PC-3 (cell line): Measurements from ENCODE around the gene BTBD17.

ENCODE experiments used
- EZH2 ChIP-seq: fragments of 300-600 bp; sonication (generic); IDR thresholded peaks from one replicate; pipeline ENCODE4 v1.6.1; 2017; ENCODE audit warnings: antibody characterized with exemption, mild to moderate bottlenecking, low read length; ENCODE audit not compliant: unreplicated experiment
- TF ChIP-seq, protein P1 (sequence below): fragments of 300-600 bp; sonication (generic); conservative IDR thresholded peaks from 2 replicates; pipeline ENCODE4 v1.5.1; 2017; ENCODE audit warnings: antibody characterized with exemption, low read depth, mild to moderate bottlenecking, low read length

DNA sequence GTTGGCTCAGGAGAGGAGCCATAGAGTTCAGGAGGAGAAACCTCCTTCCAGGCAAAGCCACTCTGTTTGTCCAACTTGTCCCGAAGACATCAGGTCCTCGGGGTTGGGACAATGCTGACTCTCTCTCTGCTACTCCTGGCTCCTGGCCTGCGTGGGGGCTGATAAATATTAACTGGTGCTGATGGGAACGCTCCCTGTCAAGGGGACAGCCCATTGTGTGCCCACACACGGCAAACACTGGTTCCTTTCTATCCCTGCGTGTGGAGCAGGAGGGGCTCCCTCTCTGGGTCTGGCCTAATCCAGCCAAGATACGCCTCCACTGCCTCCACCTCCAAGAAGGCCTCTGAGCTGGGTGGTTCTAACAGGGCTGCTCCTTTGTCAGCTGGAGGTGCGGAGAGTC is 31.2 kb downstream of the BTBD17 start:
- TF ChIP-seq, protein P1, sequence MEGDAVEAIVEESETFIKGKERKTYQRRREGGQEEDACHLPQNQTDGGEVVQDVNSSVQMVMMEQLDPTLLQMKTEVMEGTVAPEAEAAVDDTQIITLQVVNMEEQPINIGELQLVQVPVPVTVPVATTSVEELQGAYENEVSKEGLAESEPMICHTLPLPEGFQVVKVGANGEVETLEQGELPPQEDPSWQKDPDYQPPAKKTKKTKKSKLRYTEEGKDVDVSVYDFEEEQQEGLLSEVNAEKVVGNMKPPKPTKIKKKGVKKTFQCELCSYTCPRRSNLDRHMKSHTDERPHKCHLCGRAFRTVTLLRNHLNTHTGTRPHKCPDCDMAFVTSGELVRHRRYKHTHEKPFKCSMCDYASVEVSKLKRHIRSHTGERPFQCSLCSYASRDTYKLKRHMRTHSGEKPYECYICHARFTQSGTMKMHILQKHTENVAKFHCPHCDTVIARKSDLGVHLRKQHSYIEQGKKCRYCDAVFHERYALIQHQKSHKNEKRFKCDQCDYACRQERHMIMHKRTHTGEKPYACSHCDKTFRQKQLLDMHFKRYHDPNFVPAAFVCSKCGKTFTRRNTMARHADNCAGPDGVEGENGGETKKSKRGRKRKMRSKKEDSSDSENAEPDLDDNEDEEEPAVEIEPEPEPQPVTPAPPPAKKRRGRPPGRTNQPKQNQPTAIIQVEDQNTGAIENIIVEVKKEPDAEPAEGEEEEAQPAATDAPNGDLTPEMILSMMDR = no peak
- no peak for TF ChIP-seq EZH2
